ENCODE measurements around the gene GLIS2.

The GLIS2 gene

DNA sequence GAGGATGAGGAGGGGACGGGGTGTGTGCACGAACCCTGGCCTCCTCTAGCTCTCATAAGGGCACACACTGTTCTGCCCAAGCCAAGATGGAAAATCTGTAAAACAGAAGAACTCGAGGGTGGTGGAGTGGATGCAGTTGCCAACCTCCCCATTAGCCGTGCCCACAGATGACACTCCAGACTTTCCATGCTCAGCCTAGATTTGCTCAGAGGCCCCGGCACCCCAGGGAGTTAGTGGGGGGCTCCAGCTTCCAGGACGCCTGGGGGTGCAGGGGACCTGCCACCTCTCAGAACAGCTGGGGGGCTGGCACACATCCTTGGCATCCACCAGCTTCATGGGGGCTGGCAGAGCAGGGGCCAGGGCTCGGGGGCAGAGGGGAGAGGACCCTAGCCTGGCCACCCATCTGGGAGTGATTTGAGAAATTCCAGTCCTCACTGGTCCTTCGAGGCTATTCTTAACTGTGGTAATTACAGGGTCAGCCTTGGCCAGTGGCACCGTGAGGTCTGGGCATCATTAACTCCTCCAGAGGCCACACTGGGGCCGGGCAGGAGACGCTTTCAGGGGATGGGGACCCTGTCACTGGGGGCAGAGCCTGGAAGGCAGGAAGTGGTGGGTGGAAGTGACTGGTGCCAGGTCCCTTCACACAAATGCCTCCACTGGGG, 70.1 kb downstream of the GLIS2 start:
- in situ Hi-C loops (cut with HindIII; ENCODE audit: low pct_ligation_motif_present, low pct_unique_long_range_greater_than_20kb, low sequenced_read_pairs) = no loop called here
- DNase-seq = no peak

DNA sequence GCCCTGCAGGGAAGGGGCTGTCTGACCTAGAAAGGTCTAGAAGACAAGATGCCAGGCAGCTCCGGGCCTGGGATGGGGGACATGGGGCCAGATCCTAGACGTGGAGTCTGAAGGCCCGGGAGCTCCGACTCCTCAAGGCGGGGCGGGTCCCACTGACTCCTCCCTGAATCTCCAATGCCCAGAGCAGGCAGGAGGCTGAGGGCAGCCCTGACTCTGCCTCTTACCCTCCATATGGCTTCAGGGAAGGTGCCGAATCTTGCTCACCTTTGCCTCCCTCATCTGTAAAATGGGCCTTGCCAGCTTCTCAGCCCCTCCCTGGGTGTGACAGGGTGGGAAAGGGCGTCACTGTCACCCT, 70.6 kb downstream of the GLIS2 start:
- in situ Hi-C loops (cut with HindIII; ENCODE audit: low pct_ligation_motif_present, low pct_unique_long_range_greater_than_20kb, low sequenced_read_pairs) = no loop called here
- DNase-seq = no peak

DNA sequence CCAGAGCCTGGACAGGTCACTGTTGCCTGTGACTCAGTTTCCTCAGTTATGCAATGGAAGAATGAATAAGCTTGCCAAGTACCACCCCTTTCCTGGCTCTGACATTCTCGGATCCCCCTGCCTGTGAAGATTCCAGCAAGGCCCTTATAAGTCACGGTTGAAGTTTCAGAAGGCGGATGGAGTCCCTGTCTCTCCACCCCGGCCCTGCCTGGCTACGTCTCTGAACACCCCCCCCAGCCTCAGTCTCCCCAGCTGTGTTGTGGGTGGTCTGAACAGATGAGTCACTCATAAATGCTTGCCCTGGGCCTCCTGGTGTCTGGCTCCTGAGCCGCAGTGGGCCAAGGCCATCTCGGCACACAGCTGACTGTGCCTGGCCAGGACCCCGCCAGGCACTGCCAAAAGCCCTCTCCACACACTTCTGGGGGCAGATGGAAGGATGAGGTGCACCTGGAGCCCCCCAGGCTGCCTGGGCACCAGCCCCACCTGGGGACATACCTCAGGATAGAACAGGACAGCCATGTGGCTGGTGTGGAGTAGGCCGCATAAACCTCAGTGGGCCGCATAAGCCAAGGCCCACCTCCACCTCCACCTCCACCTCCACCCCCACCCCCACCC, 71.2 kb downstream of the GLIS2 start:
- no peak for DNase-seq
- in situ Hi-C loops (cut with HindIII; ENCODE audit: low pct_ligation_motif_present, low pct_unique_long_range_greater_than_20kb, low sequenced_read_pairs) = no loop called here

DNA sequence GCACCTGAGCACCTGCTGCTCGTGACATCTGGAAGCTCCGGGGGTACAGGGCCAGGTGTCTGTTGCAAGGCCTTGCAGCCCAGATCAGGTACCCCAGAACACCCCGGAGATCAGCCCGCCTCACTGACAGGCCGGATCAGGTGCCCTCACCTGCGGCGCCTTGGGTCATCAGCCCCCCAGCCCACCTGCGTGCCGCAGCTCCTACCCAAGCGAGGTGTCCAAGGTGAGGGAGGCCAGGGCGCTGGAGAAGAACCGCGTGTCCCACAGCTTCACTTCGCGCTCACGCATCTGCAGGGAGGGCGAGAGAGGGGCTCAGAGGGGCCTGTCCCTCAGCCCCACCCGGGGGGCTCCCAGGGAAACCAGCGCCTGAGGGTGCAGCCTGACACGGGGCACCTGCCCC, 71.9 kb downstream of the GLIS2 start:
- no peak for DNase-seq
- in situ Hi-C loops (cut with HindIII; ENCODE audit: low pct_ligation_motif_present, low pct_unique_long_range_greater_than_20kb, low sequenced_read_pairs) = no loop called here

DNA sequence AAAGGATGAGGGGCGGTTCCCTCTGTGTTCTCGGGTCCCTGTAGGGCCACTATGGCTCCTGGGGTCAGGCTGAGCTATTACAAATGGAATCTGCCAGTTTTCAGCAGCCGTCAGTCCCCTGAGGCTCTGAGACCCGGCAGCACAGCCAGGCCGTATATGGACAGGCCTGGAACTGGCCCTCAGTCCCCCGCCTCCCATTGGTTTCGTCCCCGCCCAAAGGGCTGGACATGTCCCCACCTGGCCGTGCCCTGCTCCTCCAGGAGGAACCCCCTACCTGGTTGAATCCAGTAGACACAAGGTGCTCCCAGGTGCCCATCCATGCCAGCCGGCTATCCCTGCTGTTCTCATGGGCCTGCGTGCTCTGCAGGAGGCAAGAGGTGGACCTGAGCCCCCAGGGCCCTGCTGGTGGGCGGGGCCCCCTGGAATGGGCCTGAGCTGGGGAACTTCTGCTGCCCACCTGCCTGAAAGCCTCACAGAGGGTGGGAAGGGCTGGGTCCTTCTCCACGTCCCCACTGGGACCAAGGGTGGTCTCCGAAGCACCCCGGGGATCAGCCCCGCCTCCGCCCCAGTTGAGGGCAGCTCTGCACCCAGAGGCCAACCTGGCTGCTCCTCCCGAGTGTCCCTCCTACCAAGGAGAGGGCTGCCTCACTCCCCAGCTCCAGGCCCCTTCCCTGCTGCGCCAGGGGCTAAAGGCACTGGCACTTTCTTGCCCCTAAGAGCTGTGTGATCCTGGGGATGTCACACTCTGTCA, 72.6 kb downstream of the GLIS2 start:
- DNase-seq = no peak
- in situ Hi-C loops (cut with HindIII; ENCODE audit: low pct_ligation_motif_present, low pct_unique_long_range_greater_than_20kb, low sequenced_read_pairs) = no loop called here
